Measurements from ENCODE around the gene KANSL1L.

KANSL1L gene

GRCh38 chr2:210072922-210073509 lies 98.2 kb downstream of the KANSL1L start:
- no peak for DNase-seq (ENCODE audit: low read depth)

GRCh38 chr2:210072493-210072892 lies 98.7 kb downstream of the KANSL1L start:
- no peak for DNase-seq (ENCODE audit: low read depth)

GRCh38 chr2:210063306-210063705 lies 107.9 kb downstream of the KANSL1L start:
- no peak for DNase-seq (ENCODE audit: low read depth)

DNA sequence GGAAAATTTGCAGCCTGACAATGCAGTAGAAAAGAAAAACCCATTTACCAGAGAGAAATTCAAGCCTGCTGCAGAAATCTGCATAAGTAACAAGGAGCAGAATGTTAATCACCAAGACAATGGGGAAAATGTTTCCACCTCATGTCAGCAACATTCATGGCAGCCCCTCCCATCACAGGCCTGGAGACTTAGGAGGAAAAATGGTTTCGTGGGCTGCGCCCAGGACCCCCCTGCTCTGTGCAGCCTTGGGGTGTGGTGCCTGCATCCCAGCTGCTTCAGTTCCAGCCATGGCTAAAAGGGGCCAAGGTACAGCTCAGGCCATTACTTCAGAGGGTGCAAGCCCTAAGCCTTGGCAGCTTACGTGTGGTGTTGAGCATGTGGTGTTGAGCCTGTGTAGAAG lies 115.4 kb downstream of the KANSL1L start:
- no peak for DNase-seq (ENCODE audit: low read depth)

- DNase-seq (ENCODE audit: low read depth), result no peak
Measured at GRCh38 chr2:210054696-210055095, 116.5 kb downstream of the KANSL1L start.

DNA sequence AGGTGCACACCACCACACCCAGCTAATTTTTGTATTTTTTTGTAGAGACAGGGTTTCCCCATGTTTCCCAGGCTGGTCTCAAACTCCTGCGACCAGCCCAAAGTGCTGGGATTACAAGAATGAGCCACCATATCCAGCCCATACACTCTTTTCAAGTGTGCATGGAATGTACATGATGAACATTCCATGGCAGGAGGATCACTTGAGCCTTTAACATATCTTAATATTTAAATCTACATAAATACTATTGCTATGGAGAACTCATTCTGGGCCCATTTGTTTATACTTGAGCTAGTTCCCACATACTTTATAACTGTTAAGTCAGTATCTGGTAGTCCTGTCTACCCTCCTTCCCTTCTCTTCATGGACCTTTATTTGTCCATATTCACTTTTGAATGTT lies 120.3 kb downstream of the KANSL1L start:
- DNase-seq (ENCODE audit: low read depth), result no peak

- DNase-seq (ENCODE audit: low read depth), result no peak
Measured at GRCh38 chr2:210049831-210050230, 121.4 kb downstream of the KANSL1L start.

DNA sequence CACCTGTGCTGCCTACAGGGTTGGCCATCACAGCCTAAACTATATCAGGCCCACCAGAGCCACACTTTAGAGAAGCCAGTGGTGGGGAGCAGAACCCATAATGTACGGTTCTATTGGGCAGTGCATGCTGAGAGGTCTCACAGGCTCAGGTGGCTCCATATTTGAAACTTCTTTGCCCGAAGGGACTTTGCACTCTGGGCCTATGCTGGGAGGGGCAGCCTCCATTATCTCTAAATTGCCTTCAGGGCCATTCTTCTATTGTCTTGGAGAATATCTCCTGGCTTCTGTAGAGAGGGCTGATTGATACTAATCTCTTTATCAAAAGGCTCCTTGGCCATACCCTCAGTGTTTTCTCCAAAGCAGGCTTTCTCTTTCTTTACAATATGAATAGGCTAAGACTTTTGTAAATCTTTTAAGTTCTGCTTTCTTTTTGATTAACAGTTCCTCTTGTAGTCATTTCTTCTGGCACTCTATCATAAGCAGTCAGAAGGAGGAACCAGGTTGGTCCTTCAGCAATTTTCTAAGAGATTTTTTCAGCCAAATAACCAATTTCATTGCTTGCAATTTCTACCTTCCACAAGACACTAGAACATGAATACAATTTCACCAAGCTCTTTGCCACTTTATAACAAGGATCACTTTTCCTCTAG lies 124.2 kb downstream of the KANSL1L start:
- no peak for DNase-seq (ENCODE audit: low read depth)

- no peak for DNase-seq (ENCODE audit: low read depth)
Measured at GRCh38 chr2:210038078-210038477, 133.1 kb downstream of the KANSL1L start.

- DNase-seq (ENCODE audit: low read depth), result no peak
Measured at GRCh38 chr2:210035679-210036078, 135.5 kb downstream of the KANSL1L start.

GRCh38 chr2:210034087-210034683 lies 137.0 kb downstream of the KANSL1L start:
- no peak for DNase-seq (ENCODE audit: low read depth)

GRCh38 chr2:210028178-210028577 lies 143.0 kb downstream of the KANSL1L start:
- DNase-seq (ENCODE audit: low read depth), result no peak

GRCh38 chr2:210027608-210028007 lies 143.6 kb downstream of the KANSL1L start:
- DNase-seq (ENCODE audit: low read depth), result no peak

GRCh38 chr2:210022824-210023223 lies 148.4 kb downstream of the KANSL1L start:
- no peak for DNase-seq (ENCODE audit: low read depth)

GRCh38 chr2:210020138-210020537 lies 151.1 kb downstream of the KANSL1L start:
- no peak for DNase-seq (ENCODE audit: low read depth)

DNA sequence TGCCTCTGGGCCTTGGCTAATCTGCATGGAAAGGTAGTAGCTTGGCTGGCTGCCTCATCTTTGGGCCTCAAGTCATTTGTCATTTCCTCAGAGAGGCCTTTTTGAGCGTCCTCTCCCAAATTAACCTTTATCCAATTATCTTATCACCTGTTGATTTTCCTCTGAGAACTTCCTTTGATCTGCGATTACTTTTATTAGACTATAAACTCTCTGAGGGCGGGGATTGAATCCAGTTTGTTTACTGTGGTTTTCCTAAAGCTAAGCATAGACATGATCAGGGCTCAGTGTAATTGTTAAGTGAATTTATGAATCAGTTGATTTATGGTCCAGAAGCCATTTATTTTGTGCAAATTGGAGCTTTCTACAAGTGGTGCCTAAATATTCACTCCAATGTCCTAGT lies 161.3 kb downstream of the KANSL1L start:
- no peak for DNase-seq (ENCODE audit: low read depth)

DNA sequence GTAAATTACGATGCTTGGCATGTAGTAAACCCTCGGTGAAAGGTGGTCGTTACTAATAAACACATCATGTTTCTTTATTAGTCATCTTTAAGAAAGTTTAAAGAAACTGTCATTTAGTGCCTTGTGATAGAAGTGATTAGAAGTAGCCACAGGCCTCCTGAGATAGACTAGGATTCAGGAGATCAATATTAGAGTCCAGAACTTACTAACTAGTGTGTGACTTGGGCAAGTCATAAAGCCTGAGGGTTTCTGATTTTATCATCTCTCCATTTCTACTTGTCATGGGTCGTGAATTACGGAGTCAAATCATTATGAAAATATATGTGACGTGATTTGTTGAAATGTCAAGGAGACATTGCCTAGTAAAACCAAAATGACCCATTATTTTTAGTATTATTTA lies 162.1 kb downstream of the KANSL1L start:
- DNase-seq (ENCODE audit: low read depth), result no peak

DNA sequence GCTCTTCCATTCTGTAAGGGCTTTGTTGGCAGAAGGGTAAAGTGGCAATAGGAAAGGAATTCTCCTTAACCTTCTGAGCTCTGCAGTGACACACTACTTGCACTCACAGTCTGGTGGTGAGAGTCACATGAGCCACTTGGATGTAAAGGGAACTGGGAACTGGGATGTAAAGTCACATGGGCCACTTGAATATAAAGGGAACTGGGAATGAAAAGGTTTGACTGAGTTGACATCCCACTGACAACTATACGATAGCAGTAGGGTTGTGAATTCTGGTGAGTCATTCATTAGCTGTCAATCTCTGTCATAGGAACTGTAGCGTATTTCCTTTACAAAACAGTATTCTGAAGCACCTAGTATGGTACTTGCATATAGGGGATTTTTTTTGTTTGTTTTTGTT lies 163.3 kb downstream of the KANSL1L start:
- DNase-seq (ENCODE audit: low read depth), result no peak

- no peak for DNase-seq (ENCODE audit: low read depth)
Measured at GRCh38 chr2:210004881-210005280, 166.3 kb downstream of the KANSL1L start.

- DNase-seq (ENCODE audit: low read depth), result no peak
Measured at GRCh38 chr2:210003359-210003758, 167.8 kb downstream of the KANSL1L start.

- peak; percentile 97 for DNase-seq (ENCODE audit: low read depth)
Measured at GRCh38 chr2:210002158-210003157, 168.8 kb downstream of the KANSL1L start, which contains the start of gene RPE. Gene RPE, plus strand, starts transcription at chr2:210002638. Its CDS starts 24 bp downstream, at chr2:210002662.
